GM15510 (cell line): ENCODE measurements around the gene CDK1.

Source experiments
- POLR2A ChIP-seq: IDR thresholded peaks from 3 replicates; pipeline ENCODE4 v1.6.1; 2011; ENCODE audit warnings: borderline replicate concordance; ENCODE audit not compliant: insufficient read length; ENCODE audit errors: extremely low read depth

The CDK1 gene

GRCh38 chr10:60817398-60817805 lies 39.1 kb downstream of the CDK1 start:
- no peak for TF ChIP-seq POLR2A

- TF ChIP-seq POLR2A: no peak
These were observed 40.0 kb downstream of the CDK1 start for GRCh38 chr10:60818134-60818770.

- TF ChIP-seq POLR2A: no peak
These were observed 41.0 kb downstream of the CDK1 start for GRCh38 chr10:60819271-60819670.

- TF ChIP-seq POLR2A: no peak
These were observed 41.9 kb downstream of the CDK1 start for GRCh38 chr10:60820093-60820754.

GRCh38 chr10:60821656-60822055 lies 43.4 kb downstream of the CDK1 start:
- no peak for TF ChIP-seq POLR2A

GRCh38 chr10:60822809-60823208 lies 44.5 kb downstream of the CDK1 start:
- no peak for TF ChIP-seq POLR2A

- no peak for TF ChIP-seq POLR2A
These were observed 45.0 kb downstream of the CDK1 start for GRCh38 chr10:60823324-60823723.

- no peak for TF ChIP-seq POLR2A
These were observed 47.2 kb downstream of the CDK1 start for GRCh38 chr10:60825520-60825919.

- no peak for TF ChIP-seq POLR2A
These were observed 49.7 kb downstream of the CDK1 start for GRCh38 chr10:60827791-60828488.

GRCh38 chr10:60828489-60828852 lies 50.2 kb downstream of the CDK1 start:
- TF ChIP-seq POLR2A: no peak

- no peak for TF ChIP-seq POLR2A
These were observed 56.1 kb downstream of the CDK1 start for GRCh38 chr10:60834401-60834800.

- no peak for TF ChIP-seq POLR2A
These were observed 56.8 kb downstream of the CDK1 start for GRCh38 chr10:60835049-60835448.

- TF ChIP-seq POLR2A: no peak
These were observed 64.4 kb downstream of the CDK1 start for GRCh38 chr10:60842694-60843093.
